ENCODE data around the gene CDCA4.

Gene CDCA4

DNA sequence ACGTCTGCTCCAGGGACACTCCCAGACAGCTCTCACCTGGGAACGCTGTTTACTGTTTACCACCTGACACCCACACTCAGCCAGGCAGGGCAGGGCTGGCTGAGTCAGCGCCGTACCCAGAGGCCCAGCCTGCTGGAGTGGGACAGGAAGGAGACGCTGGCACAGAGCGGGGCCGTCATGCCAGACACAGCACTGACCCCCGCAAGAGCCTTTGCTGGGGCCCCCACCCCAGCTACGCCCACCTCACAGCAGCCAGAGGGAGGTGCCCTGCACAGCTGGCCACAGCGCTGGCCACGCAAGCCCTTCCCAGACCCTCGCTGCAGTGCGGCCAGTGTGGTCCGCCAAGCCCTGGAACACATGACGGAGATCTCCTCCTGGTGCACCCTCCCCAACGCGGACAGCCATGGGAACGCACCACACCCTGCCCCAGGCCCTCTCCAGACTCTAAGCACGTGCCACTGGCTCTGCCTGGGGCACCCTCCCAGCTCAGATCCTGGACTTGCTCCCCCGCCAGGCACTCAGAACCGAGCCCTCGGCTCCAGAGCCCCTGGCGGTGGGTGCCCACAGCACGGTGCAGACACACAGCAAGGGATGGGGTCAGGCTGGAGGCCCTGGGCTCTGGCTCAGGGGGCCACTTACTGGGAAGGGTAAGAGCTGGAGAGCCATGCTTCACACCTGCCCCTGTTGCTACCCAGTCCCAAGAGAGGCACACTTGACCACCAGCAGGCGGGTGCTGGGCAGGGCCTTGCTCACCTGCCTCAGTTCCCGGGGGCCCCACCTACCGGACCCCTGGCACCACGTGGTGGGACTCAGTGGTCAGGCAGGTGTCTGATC, 48.4 kb downstream of the CDCA4 start:
- no peak for DNase-seq

GRCh38 chr14:104971447-104972240, 49.2 kb downstream of the CDCA4 start:
- no peak for DNase-seq

DNA sequence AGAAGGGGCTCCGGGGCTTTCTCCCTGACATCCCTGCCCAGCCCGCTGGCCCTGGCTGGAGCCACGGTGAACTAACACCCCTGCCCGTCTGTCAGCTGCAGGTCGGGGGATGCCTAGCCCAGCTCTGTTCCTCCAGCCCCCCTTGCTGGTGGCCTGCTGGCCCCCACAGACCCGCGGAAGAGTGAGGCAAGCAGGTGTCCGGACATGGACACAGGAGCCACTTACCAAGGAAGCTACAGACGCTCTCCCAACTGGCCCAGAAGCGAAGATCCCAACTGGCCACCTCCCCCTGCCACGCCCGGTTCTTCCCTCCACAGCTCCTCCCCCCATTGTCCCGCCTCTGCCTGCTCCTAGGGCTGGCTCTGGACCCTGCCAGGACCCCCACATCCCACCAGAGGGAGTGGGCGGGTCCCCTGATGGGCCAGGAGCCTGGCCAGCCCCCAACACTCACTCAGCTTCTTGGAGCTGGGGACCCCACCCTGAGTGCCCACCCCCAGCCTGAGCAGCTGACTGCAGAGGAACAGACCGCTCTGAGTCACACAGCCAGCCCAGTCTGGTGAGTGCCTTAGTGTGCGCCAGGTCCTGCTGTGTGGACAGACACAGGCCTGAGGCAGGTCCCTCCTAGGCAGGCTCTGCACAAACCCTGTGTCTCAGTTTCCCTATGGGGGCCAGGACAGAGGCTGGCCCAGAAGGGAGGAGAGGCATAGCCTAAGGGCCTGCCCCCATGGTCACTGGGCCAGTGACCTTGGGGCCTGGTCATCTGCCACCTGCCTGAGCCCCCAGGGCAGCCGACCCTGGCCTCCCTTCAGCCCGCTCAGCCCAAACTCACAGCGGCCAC, 50.4 kb downstream of the CDCA4 start:
- no peak for DNase-seq

DNA sequence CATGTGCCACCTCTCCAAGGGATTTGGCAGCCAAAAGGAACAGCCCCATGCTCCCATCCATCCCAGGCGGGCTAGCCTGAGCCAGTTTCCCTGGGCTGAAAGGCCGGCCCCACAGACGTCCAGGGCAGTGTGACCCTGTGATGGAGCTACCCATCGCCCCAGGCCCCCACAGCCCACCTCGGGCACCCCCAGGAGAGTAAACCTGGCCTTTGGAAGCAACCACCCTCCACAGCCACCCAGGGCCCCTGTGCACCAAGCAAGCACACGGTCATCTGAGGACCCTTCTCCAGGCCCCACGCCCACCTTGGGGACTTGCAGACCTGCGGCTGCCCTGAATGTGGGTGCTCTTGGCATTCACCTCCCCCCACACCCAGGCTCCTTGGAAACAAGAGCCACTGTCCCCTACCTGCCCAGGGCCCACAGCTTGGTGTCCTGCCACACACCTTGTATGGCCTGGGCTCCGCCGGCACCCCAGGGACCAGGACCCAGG, 51.1 kb downstream of the CDCA4 start:
- DNase-seq, result no peak

DNA sequence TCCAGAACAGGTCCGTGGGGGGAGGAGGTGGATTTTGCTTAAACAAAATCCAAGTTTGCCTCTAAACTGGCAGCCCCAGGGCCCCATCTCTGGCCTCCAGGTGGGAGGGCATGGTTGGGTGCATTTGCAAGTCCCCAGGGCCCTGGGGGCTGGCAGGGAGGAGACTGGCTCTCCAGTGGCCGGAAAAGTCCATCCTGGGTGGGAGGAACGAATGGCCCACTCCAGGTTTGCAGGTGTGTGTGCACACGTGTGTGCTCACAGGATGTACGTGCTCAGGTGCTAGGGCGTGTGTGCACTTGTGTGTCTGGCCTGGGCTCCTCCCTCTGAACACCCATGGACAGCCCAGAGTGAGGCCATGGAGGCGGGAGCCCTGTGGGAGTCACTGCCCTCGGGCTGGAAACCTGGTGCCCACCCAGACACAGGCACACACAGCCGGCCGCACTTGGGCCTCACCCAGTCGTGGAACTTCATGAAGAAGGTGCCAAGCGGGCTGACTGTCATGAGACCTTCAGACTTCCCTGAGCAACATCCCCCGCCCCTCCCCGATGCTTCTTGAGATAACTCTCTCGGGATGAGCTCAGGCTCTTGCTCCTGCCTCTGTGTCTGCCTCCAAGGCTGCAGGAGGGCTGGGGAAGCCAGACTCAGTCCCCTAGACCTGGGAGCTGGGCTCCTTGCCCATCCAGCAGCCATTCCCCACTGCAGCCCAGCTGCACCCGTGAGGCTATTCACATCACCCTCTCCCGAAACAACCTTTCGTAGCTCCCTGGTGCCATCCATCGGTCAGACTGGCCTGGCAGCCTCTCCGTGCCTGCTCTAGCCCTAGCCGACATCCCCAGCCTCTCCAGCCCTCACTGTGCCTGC, 52.1 kb downstream of the CDCA4 start:
- no peak for DNase-seq

GRCh38 chr14:104968153-104968527, 52.7 kb downstream of the CDCA4 start:
- DNase-seq, result no peak

DNA sequence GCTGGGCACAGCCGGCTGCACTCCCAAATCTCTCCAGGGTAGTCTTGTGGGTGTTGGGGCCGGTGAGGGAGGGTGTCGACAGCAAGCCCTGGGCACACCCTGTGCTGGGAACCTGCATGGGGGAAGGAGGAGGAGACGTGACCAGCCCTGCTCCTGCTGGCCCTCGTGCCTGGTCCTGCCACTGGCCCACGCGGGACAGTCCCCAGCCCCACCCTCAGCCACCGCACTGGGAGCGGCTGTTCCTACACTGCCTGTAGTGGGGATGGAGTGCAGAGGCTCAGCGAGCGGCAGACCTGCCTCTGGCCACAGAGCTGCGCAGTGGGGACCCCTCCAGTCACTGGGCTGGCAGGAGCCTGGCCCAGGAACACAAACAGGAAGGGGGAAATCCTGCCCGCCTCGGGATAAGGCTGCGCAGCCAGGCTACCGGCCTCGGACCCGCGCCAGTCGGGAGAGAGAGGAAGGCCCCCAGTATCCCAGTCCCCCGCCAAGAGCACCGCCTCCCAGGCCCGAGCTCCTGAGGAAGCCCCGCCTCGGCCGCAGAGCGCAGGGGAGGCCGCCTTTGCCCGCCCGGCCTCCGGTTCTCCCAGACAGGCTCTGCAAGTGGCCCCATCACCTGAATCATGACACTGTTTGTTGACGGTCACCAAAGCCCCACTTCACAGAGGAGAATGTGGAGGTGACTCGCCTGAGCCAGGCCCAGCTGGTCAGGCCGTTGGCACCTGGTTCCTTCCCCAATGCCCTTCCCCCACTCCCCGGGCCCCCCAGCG, 53.3 kb downstream of the CDCA4 start:
- no peak for DNase-seq

- no peak for DNase-seq
These were observed 53.9 kb downstream of the CDCA4 start for GRCh38 chr14:104966981-104967385.

DNA sequence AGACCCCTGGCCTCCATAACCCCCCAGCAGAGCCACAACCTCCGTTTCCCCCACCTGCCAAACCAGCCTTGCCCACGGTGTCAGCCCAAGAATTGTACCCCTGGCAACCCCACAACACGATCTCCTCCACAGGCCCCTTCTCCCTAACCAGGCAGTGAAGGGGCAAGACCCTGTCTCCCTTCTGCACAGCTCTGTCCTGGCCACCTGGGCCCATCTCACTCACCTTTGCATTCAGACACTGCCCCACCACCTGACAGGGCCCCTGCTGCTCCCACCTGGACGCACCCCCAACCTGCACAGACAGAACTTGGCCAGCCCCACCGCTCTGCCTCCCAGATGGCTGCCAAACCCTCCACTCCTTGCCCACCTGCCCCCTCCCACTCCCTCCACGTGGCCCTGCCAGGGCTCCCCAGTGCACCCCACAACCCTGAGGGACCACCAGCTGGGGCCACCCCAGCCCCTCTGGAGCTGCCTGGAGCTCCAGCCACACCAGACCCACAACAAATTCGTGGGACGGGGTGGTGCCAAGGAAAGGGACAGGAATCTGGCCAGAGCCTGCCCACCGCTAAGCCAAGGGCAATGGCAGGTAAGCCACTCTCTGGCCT, 54.5 kb downstream of the CDCA4 start:
- DNase-seq, result no peak

DNA sequence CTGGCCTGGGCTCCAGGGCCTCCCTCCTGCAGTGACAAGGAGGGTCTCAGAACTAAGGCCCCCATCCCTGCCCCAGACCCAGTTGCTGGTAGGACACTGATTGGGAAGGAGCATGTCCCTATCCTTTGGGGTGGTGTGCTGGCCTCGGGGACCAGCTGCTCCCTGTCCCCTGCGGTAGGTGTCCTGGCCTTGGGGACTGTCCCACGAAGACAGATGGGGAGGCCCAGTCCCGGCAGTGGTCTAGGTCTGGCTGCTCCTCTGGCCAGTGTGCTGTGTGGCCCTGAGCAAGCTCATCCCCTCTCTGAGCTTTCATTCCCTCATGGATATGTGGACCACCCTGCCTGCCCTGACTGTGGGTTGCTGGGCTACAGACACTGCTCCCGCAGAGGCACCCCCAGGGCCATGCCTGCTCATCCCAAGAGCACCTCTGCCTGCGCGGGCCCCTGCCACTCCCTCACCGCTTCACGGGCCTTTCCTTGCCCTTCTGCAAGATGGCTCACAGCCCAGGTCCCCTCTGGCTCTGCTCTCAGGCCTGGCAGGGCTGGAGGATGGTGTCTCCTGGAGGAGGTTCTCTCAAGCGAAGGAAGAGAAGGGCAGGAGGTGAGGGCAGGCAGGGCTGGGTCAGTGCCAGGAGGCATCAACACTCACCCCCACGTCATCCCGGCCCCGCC, 55.2 kb downstream of the CDCA4 start:
- DNase-seq, result no peak

DNA sequence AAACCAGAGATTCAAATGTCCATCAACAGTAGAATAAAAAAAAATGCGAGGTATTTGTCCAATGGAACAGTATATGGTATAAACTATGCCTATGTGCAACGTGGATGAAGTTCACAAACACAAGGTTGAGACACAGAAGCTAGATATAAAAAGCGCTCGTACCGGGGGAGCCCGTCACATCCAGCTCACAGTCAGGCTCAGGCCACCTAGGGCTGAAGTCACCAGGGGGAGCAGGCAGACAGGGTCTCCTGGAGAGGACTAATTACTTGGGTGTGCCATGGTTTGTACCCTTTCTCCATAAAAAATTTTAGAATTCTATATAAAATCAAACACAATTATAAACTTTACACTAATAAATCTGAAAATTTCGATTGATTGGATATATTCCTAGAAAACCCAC, 56.3 kb downstream of the CDCA4 start:
- no peak for DNase-seq
